Activated naive CD4-positive, alpha-beta T cell treated with anti-CD3 and anti-CD28 coated beads, Interleukin-2, amount 50 U/mL, for 16 hours (primary cell): ENCODE data around the gene THAP5.
"Not testable (repeated sequence)": the region's sequence is repeated elsewhere in the genome, so short reads cannot be mapped to it uniquely, and the experiment has no call there.

Experiments
- DNase-seq: peaks from one replicate; pipeline ENCODE4 v3.0.0-alpha.2; 2020

Gene THAP5

GRCh38 chr7:108581655-108582491 lies 12.4 kb upstream of the THAP5 start:
- DNase-seq: no peak

- no peak for DNase-seq
Observed at GRCh38 chr7:108580298-108580697, 10.8 kb upstream of the THAP5 start.

GRCh38 chr7:108578937-108579336 lies 9.4 kb upstream of the THAP5 start:
- no peak for DNase-seq

- no peak for DNase-seq
Observed at GRCh38 chr7:108576116-108576515, 6.6 kb upstream of the THAP5 start.

GRCh38 chr7:108575156-108575555 lies 5.7 kb upstream of the THAP5 start:
- no peak for DNase-seq

- DNase-seq: no peak
Observed at GRCh38 chr7:108572480-108572879, 3.0 kb upstream of the THAP5 start.

- peak; percentile 35 for DNase-seq
Observed at GRCh38 chr7:108570146-108570755, 745 bp upstream of the THAP5 start.

GRCh38 chr7:108568801-108569380 lies 615 bp downstream of the THAP5 start:
- no peak for DNase-seq

- no peak for DNase-seq
Observed at GRCh38 chr7:108565987-108566386, 3.5 kb downstream of the THAP5 start.

GRCh38 chr7:108561047-108561619 lies 8.4 kb downstream of the THAP5 start:
- DNase-seq: no peak

- DNase-seq: no peak
Observed at GRCh38 chr7:108559253-108559652, 10.3 kb downstream of the THAP5 start.

GRCh38 chr7:108557617-108558016 lies 11.9 kb downstream of the THAP5 start:
- no peak for DNase-seq

- no peak for DNase-seq
Observed at GRCh38 chr7:108557191-108557590, 12.3 kb downstream of the THAP5 start.

- DNase-seq: not testable (repeated sequence)
Observed at GRCh38 chr7:108556665-108557064, 12.8 kb downstream of the THAP5 start.

GRCh38 chr7:108548141-108548896 lies 21.2 kb downstream of the THAP5 start:
- not testable (repeated sequence) for DNase-seq

- DNase-seq: no peak
Observed at GRCh38 chr7:108541478-108541877, 28.0 kb downstream of the THAP5 start.

- DNase-seq: not testable (repeated sequence)
Observed at GRCh38 chr7:108538685-108539084, 30.8 kb downstream of the THAP5 start.

- DNase-seq: not testable (repeated sequence)
Observed at GRCh38 chr7:108538236-108538635, 31.3 kb downstream of the THAP5 start.

GRCh38 chr7:108537229-108537628 lies 32.3 kb downstream of the THAP5 start:
- no peak for DNase-seq

- no peak for DNase-seq
Observed at GRCh38 chr7:108535744-108536143, 33.8 kb downstream of the THAP5 start.

GRCh38 chr7:108535257-108535656 lies 34.2 kb downstream of the THAP5 start:
- no peak for DNase-seq

GRCh38 chr7:108533712-108534111 lies 35.8 kb downstream of the THAP5 start:
- DNase-seq: no peak

GRCh38 chr7:108529341-108529740 lies 40.2 kb downstream of the THAP5 start:
- DNase-seq: no peak
